GM23338 (cell line): ENCODE results near the gene EPHB3. TPM values are rescaled to one million over a fixed set of nuclear protein-coding genes. Genes with fewer than 3 reads are reported as not detected.

ENCODE experiments used
- ATAC-seq: fragments of 200-7000 bp; cut with Tn5 transposase; 3 replicates; pipeline ENCODE4 v1.9.1; 2020
- DNase-seq: peaks from one replicate; pipeline ENCODE4 v3.0.0-alpha.2; 2015; ENCODE audit warnings: low spot score
- H2AFZ ChIP-seq: fragments of 200-600 bp; sonication (generic); 2 replicates; pipeline ENCODE4 v1.8.0; 2016; ENCODE audit warnings: antibody characterized with exemption, mild to moderate bottlenecking, moderate library complexity
- H3F3A ChIP-seq: fragments of 200-600 bp; sonication (generic); replicated peaks from 2 replicates; pipeline ENCODE4 v1.8.0; 2017; ENCODE audit warnings: antibody characterized with exemption, mixed run types, low read depth
- H3K27ac ChIP-seq: fragments of 200-600 bp; sonication (generic); 2 replicates; pipeline ENCODE4 v1.6.1; 2016; ENCODE audit warnings: low read depth
- H3K27me3 ChIP-seq: fragments of 200-600 bp; sonication (generic); 2 replicates; pipeline ENCODE4 v1.8.0; 2016; ENCODE audit warnings: mild to moderate bottlenecking, mixed run types, moderate library complexity; ENCODE audit not compliant: insufficient read depth
- H3K36me3 ChIP-seq: fragments of 200-600 bp; sonication (generic); 2 replicates; pipeline ENCODE4 v1.8.0; 2016; ENCODE audit warnings: mild to moderate bottlenecking; ENCODE audit not compliant: insufficient read depth
- H3K4me1 ChIP-seq: fragments of 200-600 bp; sonication (generic); 2 replicates; pipeline ENCODE4 v1.8.0; 2016; ENCODE audit warnings: mild to moderate bottlenecking, moderate library complexity; ENCODE audit not compliant: insufficient read depth
- H3K4me2 ChIP-seq: fragments of 200-600 bp; sonication (generic); 2 replicates; pipeline ENCODE4 v1.7.1; 2017; ENCODE audit warnings: mixed run types
- H3K4me3 ChIP-seq: fragments of 200-600 bp; sonication (generic); 2 replicates; pipeline ENCODE4 v1.6.1; 2016; ENCODE audit warnings: mixed run types
- H3K79me2 ChIP-seq: fragments of 200-600 bp; sonication (generic); replicated peaks from 2 replicates; pipeline ENCODE4 v1.8.0; 2017; ENCODE audit warnings: mild to moderate bottlenecking; ENCODE audit not compliant: insufficient read depth
- H3K9me2 ChIP-seq: fragments of 200-600 bp; sonication (generic); 2 replicates; pipeline ENCODE4 v1.8.0; 2017; ENCODE audit not compliant: insufficient read depth
- H4K20me1 ChIP-seq: fragments of 200-600 bp; sonication (generic); replicated peaks from 2 replicates; pipeline ENCODE4 v1.8.0; 2017; ENCODE audit warnings: mild to moderate bottlenecking; ENCODE audit not compliant: insufficient read depth
- H3K27ac Mint-ChIP-seq: 2 replicates; pipeline ENCODE4 v1.8.0; 2020; ENCODE audit warnings: inconsistent platforms, mild to moderate bottlenecking, moderate library complexity, mixed read lengths
- H3K27me3 Mint-ChIP-seq: 3 replicates; pipeline ENCODE4 v1.8.0; 2022; ENCODE audit warnings: low read depth, mild to moderate bottlenecking, moderate library complexity, mixed read lengths, inconsistent platforms; ENCODE audit not compliant: insufficient read depth, poor library complexity
- H3K36me3 Mint-ChIP-seq: 3 replicates; pipeline ENCODE4 v1.8.0; 2021; ENCODE audit warnings: low read depth, mild to moderate bottlenecking, inconsistent platforms, moderate library complexity, mixed read lengths
- H3K4me1 Mint-ChIP-seq: 3 replicates; pipeline ENCODE4 v1.8.0; 2020; ENCODE audit warnings: mild to moderate bottlenecking, inconsistent platforms, mixed read lengths
- H3K4me3 Mint-ChIP-seq: 3 replicates; pipeline ENCODE4 v1.8.0; 2021; ENCODE audit warnings: moderate library complexity, mild to moderate bottlenecking, inconsistent platforms, mixed read lengths
- H3K9me3 Mint-ChIP-seq: 3 replicates; pipeline ENCODE4 v1.8.0; 2020; ENCODE audit warnings: moderate library complexity, mild to moderate bottlenecking, inconsistent platforms, mixed read lengths
- ETS1 ChIP-seq: IDR thresholded peaks from 2 replicates; pipeline ENCODE4 v1.6.1; 2016; ENCODE audit warnings: antibody characterized with exemption
- EZH2 ChIP-seq: fragments of 200-600 bp; sonication (generic); IDR thresholded peaks from one replicate; pipeline ENCODE4 v1.8.0; 2017; ENCODE audit warnings: antibody characterized with exemption, mild to moderate bottlenecking, low read depth; ENCODE audit not compliant: unreplicated experiment
- EZH2phosphoT487 ChIP-seq: fragments of 200-600 bp; sonication (generic); IDR thresholded peaks from one replicate; pipeline ENCODE4 v1.8.1; 2018; ENCODE audit warnings: antibody characterized with exemption; ENCODE audit not compliant: unreplicated experiment
- JUNB ChIP-seq: IDR thresholded peaks from one replicate; pipeline ENCODE4 v1.6.1; 2016; ENCODE audit warnings: antibody characterized with exemption; ENCODE audit not compliant: unreplicated experiment
- NANOG ChIP-seq: IDR thresholded peaks from 2 replicates; pipeline ENCODE4 v1.6.1; 2016; ENCODE audit warnings: antibody characterized with exemption, borderline replicate concordance
- POLR2AphosphoS5 ChIP-seq: IDR thresholded peaks from 2 replicates; pipeline ENCODE4 v1.6.1; 2016; ENCODE audit warnings: antibody characterized with exemption, low read depth
- REST ChIP-seq: IDR thresholded peaks from one replicate; pipeline ENCODE4 v1.6.1; 2018; ENCODE audit warnings: antibody characterized with exemption; ENCODE audit not compliant: unreplicated experiment
- ZNF114 ChIP-seq: fragments of 250-450 bp; sonication (Bioruptor Pico); IDR thresholded peaks from 2 replicates; pipeline ENCODE4 v1.5.0; 2020; ENCODE audit warnings: mild to moderate bottlenecking, moderate library complexity
- ZNF331 ChIP-seq: fragments of 250-450 bp; sonication (Bioruptor Pico); IDR thresholded peaks from 2 replicates; pipeline ENCODE4 v1.5.0; 2020; ENCODE audit warnings: low read depth, mild to moderate bottlenecking, moderate library complexity
- ZNF462 ChIP-seq: fragments of 250-450 bp; sonication (Bioruptor Pico); IDR thresholded peaks from 2 replicates; pipeline ENCODE4 v1.5.0; 2020; ENCODE audit warnings: mild to moderate bottlenecking, moderate library complexity
- polyA plus RNA-seq: library from polyadenylated mRNA; unstranded; fragments of >200 nt; fragmentation: Nextera tagmentation; extraction: Ambion mirVana; gene quantifications from 2 replicates; pipeline ENCODE4 v1.2.1, GENCODE V29; 2016
- total RNA-seq: library from RNA; depleted of rRNA; stranded (reverse); fragments of >200 nt; shearing (Covaris generic); gene quantifications from 2 replicates; pipeline ENCODE4 v1.2.3, GENCODE V29; 2014

Gene EPHB3
- total and polyA plus RNA-seq, 2 experiments from 2014 or later = 0.57 to 2.0 TPM

- TF ChIP-seq ZNF462 (CRISPR knock-in tag) (no peak), NANOG (no peak), EZH2 (no peak), ETS1 (no peak), POLR2AphosphoS5 (no peak), EZH2phosphoT487 (no peak)
These were observed 36.4 kb downstream of the EPHB3 start (continued) for GRCh38 chr3:184597829-184598573.

DNA sequence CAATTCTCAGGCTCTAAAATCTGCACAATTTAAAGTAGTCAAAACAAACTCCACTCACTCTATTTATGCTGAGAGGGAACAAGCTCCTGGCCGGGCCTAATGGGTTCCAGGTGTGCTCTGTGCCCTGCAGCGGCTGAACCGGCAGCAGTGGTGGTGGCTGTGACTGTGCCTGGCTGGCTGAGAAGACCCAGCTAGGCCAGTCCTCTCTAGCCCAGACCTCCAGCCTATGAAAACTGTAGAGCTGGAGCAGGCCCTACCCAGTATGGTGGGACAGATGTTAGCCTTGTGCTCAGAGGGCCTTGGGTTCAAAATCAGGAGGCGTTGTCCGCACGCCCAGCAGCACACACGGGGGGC is 37.0 kb downstream of the EPHB3 start:
- Mint-ChIP-seq H3K27ac (no peak overlapping the region), H3K27me3 (peaks cover 57% of the 10 kb centered on the region), H3K4me1 (peaks cover 49% of the 10 kb centered on the region), H3K9me3 (no peaks in the 10 kb centered on the region; the same call in 2 of the 3 replicates), H3K4me3 (no peak overlapping the region; the same call in 2 of the 3 replicates), H3K36me3 (no peaks in the 10 kb centered on the region)
- peaks cover 13% of the 10 kb centered on the region for H3F3A ChIP-seq
- no peaks in the 10 kb centered on the region for H3K9me2 ChIP-seq
- no peaks in the 10 kb centered on the region for H3K79me2 ChIP-seq
- no peak overlapping the region for H3K27ac ChIP-seq
- no peak overlapping the region for H3K4me2 ChIP-seq
- TF ChIP-seq JUNB = no peak
- no peak for TF ChIP-seq NANOG
- no peak for TF ChIP-seq ZNF114 (CRISPR knock-in tag)
- no peak for TF ChIP-seq ZNF331
- TF ChIP-seq EZH2 = no peak
- TF ChIP-seq REST = no peak
- H3K4me3 ChIP-seq = no peak overlapping the region
- no peak for ATAC-seq
- no peak overlapping the region for H2AFZ ChIP-seq
- peaks cover 43% of the 10 kb centered on the region for H3K4me1 ChIP-seq
- peaks cover 6% of the 10 kb centered on the region; the same call in 1 of the 2 replicates for H4K20me1 ChIP-seq
- no peaks in the 10 kb centered on the region for H3K36me3 ChIP-seq
- H3K27me3 ChIP-seq = peaks cover 74% of the 10 kb centered on the region
- DNase-seq = no peak
